HG03439 (cell line): Measurements from ENCODE around the gene MPP4.

Experiments used
- ATAC-seq: cut with Tn5 transposase; IDR thresholded peaks from one replicate; pipeline ENCODE4 v1.9.1; 2021; ENCODE audit warnings: mild to moderate bottlenecking, moderate library complexity; ENCODE audit not compliant: unreplicated experiment

Gene MPP4, protein sequence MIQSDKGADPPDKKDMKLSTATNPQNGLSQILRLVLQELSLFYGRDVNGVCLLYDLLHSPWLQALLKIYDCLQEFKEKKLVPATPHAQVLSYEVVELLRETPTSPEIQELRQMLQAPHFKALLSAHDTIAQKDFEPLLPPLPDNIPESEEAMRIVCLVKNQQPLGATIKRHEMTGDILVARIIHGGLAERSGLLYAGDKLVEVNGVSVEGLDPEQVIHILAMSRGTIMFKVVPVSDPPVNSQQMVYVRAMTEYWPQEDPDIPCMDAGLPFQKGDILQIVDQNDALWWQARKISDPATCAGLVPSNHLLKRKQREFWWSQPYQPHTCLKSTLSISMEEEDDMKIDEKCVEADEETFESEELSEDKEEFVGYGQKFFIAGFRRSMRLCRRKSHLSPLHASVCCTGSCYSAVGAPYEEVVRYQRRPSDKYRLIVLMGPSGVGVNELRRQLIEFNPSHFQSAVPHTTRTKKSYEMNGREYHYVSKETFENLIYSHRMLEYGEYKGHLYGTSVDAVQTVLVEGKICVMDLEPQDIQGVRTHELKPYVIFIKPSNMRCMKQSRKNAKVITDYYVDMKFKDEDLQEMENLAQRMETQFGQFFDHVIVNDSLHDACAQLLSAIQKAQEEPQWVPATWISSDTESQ

DNA sequence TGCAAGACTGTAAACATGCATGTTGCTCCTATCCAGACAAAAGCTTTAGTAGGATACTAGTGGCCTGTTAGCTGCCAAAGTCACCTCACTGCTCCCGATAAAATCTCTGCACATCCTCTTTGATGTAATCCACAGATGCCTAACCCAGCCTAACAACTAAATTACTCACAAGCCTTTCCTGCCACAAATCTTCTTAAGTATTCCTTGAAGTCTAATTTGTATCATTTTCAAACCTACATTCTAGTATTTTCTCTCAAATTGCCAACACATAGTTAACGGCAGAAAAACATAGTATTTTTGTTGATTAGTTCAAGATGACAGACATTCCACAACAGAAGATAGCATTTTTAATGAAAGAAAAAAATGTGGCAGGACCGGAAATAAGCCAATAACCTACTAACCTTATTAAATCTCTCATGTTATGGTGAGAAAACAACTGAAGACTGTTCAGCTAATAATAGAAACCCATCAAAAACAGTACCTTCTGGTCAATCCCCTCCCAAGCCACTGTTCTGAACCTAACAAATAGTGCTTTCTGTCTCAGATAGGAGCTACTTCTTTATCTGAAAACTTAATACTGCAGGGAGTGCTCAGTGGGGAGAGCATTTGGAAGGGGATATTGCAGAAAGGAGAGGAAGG is at the start of gene MPP4:
Gene MPP4, minus strand, starts transcription at position 57 of the 639 bp plus-strand sequence. CDS start 4,690 bp downstream, outside the sequence.
- ATAC-seq = no peak

DNA sequence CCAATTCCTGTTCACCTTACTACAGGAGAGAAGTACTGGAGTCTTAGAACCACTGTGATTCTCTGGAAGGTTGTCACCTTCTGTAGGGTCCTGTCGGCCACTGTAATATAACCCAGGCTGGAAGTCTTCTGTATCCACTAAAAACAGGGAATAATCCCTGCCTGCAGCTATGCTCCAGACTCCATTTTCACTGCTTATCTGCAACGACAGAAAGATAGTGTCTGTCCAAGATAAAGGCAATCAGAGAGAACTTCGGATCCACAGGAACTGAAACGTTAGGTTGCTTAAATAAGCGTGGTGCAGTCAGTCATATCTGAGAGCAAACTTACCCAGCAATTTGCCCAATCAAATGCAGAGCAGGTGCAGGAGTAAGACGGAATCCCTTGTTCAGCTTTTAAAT is 48.1 kb upstream of the MPP4 start:
- ATAC-seq = no peak

DNA sequence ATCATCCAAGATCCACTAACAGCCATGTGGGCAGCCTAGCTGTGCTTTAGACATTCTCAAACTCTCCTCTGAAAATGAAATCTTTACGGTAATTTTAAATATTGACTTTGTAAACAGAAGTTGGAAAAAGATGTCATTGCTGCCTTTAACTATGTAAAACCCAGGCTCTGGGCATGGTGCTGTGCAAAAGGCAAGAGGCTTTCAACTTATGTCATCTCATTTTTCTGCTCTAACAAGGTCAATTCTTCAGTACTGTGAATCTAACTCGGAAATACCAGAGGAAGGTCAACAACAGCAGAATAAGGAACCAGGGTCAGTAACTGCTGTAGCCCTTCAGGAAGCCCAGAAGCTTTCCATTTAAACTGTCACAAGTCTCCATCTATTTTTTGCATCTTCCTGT is 37.0 kb upstream of the MPP4 start:
- no peak for ATAC-seq

DNA sequence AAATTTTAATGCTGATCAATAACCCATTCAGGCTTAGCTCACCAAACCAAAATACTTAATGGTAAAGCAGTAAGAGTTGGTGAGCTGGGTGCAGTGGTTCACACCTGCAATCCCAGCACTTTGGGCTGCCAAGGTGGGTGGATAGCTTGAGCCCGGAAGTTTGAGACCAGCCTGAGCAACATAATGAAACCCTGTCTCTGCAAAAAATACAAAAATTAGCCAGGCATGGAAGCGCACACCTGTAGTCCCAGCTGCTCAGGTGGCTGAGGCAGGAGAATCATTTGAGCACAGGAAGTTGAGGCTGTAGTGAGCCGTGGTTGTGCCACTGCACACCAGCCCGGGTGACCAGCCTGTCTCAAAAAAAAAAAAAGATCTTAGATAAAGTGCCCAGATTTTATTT is 35.7 kb upstream of the MPP4 start:
- no peak for ATAC-seq

DNA sequence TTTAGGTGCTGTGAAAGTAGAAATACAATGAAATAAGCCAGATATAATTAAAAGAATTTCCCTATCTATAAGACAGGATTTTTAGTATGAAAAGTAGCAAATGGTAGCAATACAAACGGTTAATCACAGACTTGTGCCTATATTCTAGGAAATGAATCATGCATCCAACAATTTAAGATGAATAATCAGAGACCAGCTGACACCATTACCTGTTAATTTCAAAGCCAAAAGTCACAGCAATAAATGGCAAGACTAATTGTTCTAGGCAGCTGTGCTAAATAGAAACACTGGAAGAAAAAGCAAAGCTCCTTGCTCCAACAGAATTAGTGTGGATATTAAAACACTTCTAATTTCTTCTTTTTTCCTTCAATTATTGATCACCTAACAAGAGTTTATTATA is 35.1 kb upstream of the MPP4 start:
- ATAC-seq = no peak

DNA sequence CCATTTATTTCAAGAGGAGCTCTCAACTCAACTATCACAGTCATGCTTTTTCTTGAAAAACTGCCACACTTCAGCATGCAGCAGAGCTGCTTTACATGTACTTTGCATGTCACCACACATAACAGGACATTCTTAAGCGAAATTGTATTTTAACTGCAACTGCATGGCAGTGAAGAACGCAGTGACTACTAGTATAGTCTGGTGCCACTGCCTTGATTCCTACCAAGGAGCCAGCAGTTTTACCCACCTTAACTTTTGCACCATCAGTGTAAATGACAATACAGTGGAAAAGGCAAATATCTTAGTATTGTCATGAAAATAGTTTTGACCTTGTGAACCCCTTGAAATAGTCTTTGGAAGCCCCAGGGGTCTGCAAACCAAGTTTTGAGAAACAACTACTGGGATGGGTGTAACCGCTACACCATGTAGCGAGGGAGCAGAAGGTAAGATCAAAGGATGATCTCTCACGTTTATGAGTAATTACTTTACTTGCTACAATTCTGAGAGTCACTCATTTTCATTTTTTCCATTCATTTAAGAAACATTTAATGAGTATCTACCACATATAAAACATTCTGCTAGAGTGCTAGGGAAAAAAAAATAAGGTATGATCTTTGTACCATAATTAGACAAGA is 32.3 kb upstream of the MPP4 start:
- ATAC-seq = no peak

DNA sequence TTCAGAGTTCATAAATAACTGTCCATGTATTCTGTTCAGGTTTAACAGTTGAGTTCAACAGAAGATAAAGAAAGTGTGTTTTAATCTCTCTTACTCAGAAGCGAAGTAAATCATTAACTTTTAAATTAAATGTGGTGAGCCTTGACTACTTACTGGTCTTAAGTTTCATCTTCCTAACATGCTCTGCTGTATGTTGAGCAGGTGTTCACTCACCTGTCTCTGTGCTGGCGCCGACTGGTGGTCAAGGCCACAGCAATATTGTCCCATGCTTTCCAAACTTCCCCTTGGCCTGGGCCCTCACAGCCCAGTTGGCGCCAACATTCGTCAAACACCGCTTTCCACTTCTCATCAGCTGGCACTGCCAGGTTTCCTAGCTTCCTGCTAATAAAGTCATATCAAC is 17.0 kb upstream of the MPP4 start:
- ATAC-seq = no peak

DNA sequence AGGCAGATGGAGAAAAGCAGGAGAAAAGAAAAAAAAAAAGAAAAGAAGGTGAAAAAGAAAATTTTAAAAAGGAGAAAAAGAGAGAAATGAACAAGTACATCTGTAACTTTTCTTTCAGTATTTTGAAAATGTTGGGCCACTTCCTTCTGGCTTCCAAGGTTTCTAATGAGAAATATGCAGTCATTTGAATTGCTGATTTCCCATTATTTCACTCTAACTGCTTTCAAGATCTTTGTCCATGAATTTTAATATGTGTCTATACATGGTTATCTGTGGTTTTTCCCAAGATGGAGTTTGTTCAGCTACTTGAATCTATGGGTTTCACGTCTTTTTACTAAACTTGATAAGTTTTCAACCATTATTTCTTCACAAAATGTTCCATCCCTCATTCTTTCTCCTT is 14.3 kb upstream of the MPP4 start:
- no peak for ATAC-seq

DNA sequence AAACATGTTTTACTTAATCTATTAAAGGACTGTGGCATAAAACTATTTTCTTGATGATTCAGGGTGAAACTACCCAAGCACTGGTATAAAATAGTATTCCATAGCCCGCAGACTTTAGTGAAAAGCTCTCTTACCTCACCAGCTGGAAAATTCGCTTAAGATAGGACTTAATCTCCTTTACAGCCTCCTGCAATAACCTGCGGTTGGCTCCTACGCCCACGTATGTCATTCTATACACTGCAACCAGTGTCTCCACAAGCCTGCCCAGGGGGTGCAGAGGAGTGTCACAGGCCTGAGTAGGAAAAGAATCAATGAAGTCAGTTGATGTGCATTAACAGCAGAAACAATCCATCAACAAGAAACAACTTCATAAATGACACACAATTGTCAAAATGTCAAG is 11.3 kb upstream of the MPP4 start:
- ATAC-seq = no peak

DNA sequence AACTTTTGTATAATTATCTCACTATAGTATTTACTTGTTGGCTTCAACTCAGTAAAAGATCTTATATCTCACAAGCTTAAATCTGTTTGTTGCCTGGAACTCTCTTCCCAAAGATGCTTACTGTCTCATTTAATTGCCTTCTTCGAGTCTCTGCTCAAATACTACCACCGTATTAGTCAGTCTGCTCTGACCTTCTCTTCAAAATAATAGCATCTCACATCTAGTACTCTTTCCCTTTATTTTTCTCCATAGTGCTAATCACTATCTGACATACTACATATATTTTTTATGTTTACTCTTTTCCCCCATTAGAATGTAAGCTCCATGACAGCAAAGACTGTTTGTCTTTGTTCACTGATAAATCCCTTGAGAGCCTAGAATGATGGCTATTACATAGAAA is 10.6 kb upstream of the MPP4 start:
- ATAC-seq = no peak

DNA sequence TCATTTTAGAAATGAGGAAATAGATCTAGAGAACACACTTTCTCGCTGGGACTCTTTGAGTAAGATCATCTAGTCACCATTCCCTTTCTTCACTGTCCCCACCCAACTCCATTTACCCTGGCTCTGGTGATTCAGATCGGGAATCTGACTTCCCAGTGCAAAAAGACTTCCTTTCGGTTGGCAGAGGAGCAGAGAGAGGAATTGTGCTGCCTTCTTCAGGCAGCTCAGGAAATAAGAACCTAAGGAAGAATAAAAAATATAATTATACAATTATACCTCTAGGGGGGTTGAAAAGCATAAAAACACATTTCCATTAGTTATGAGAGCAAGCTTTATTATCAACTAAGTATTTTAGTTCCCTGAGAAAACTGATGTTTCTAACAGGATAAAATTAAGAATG is 9.3 kb upstream of the MPP4 start:
- no peak for ATAC-seq

DNA sequence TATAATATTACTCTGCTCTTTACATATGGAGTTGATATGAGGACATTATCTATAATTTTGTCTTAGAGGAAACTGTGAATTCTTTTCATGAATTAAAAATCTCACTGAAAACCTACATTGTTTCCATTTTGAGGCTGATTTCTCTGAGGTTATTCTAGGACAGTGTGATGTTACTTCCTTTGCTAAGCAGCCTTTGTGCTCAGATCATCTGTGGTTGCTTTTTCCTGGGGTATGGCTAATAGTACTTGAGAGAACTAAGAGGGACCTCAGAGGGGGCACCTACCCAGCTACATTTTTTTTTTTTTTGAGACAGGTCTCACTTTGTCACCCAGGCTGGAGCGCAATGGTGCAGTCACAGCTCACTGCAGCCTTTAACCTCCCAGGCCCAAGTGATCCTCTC is 8.7 kb upstream of the MPP4 start:
- ATAC-seq = no peak

DNA sequence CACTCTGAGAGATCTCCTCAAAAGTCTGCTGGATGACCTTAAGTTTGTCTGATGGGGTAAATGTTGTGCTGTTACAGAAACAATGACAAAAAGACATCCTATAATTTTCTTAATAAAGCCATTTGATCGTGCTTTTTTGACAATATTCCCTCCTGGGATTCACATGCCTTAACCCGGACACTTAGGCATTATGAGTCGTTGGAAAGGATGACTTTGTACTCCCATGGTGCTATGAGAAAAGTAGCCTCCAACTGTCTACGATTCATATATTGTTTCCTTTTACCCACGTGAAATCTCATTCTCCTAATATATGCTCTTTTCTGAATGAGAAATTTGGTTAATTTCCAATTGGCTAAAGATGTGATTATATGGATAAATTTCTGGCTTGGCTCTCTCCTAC is 6.1 kb upstream of the MPP4 start:
- no peak for ATAC-seq

DNA sequence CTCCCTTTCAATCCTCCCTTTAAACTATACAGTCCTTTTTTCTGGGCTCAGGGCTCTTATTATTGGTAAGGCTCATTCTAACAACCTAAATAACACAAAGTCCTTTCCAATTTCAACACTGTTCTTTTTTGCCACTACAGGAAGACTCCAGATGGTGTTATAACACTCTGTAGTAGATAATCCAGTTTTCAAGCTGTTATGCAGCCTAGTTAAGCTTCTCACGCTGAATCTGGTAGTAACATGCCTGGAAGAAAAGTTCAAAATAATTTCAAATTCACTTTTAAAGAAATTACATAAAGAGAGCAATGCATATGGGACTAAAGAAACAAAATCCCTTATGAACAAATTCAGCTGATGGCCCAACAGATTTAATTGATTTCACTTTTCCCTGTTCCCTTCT is 3.2 kb upstream of the MPP4 start:
- no peak for ATAC-seq

DNA sequence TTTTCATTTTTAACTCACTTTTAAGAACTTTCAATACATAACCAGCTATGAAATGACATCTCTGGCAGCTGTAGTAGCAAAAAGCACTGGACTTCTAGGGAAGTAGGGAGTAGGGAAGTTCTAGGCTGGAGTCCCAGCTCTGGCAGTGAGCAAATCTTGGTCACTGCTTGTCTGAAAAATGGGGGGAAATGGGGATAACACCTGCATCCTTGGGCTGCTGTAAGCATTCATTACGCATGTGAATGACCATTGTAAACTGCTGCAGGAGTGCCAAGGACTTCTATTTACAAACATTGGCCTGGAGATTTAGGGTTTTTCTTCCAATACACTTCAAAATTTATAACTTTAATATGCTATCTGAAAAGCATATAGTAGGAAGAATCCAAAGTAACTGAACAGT is 972 bp upstream of the MPP4 start:
- ATAC-seq = no peak

DNA sequence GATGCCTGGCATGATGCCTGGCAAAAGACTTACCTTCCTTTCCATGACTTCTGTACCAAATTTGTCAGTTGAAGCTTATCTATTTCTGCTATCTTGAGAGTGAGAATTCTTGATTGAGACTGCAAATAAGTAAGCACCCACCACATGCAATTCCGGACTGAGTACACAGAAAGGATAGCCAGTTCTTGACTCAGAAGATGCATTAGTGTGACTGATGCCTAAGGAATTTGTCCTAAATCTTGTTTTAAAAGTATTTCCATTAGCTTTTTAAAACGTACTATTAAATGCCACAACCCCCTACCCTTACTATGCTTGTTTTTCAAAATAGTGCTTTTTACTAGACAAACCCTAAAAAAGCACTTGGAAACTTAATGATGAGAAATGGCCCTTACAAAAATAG is 545 bp downstream of the MPP4 start:
- ATAC-seq = no peak

DNA sequence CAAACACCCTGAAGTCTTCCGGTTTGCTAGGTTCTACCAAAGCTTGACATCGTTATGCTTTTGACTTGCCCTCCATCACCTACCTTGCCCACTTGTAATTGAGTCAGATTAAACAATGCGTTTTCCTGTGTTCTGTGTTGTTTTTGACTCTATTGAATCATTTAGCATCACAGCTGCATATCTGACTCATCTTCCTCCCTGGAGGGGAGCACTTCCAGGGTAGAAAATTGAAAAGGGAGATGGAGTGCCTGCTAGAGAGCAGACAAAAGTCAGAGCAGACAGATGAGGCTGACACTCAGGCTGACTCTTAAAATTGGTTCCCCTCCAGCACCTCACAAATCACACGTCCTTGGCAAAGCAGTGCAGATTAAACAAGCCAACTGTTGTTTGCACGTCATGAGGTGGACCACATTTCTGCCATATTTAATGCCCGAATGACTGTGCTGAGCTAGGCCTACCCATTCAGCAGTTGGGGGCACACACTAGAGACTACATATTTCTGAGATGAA is 2.2 kb downstream of the MPP4 start:
- no peak for ATAC-seq

DNA sequence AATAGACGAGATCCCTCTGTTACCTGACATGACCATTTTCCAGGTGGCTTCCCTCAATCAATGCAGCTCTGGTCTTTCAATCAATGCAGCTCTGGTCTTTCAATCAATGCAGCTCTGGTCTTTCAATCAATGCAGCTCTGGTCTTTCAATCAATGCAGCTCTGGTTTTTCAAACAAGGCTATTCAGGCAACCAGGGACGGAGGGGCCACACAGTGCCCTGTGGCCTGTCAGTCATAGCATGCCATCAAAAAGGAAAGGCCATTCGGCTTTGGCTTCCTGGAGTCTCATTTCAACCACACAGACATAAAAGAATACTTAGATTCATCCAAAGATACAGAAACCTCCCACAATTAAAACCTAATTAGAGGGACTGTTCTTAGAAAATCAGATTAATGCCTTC is 13.3 kb downstream of the MPP4 start:
- ATAC-seq = no peak

DNA sequence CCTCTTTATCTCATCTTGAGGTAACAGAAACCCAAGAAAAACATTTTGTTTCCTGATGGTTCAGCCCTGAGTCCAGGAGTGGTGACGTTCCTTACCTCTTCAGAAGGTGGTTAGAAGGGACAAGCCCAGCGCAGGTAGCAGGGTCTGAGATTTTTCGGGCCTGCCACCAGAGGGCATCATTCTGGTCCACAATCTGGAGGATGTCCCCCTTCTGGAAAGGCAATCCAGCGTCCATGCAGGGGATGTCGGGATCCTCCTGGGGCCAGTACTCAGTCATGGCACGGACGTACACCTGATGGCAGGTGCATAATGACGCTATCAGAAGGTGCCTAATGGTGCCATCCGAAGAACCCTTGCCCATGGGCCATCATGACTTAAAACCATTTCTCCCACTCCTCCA is 17.7 kb downstream of the MPP4 start:
- no peak for ATAC-seq

DNA sequence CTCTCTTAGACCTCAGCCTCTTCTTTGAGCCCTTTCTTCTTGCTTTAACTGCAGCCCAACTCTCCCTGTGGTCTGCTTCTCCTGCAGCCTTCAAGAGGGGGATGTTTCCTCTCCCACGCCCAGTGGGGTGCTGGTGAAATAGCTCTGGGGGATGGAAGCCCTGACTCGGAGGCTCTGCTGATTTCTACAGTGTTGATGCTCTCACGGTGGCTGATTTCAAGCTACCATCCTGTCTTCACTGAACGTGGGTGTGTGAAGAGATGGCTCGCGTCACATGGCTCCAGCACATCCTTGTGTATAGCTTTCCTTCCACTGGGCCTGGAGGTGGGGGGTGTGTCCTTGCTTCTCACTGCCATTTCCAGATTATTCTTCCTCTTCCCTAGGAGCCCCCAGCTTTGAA is 20.0 kb downstream of the MPP4 start:
- ATAC-seq = no peak

DNA sequence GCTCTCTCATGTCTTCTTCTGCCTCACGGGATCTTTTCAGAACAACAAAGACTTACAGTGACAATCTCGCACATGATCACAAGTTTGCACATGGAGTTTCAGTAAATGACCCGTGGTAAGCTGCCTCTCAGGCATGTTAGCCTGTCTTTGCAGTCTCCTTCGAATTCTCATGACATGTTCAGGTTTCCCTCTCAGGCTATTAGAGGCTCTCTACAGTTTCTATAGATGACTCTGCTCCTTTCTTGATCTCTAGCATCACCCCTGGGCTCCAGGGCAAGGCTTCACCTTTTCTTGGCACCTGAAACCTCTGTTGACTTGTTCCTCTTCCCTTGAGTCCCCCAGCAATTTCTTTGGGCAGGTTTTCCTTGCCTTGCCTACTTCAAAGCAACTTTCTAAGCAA is 23.0 kb downstream of the MPP4 start:
- ATAC-seq = no peak

DNA sequence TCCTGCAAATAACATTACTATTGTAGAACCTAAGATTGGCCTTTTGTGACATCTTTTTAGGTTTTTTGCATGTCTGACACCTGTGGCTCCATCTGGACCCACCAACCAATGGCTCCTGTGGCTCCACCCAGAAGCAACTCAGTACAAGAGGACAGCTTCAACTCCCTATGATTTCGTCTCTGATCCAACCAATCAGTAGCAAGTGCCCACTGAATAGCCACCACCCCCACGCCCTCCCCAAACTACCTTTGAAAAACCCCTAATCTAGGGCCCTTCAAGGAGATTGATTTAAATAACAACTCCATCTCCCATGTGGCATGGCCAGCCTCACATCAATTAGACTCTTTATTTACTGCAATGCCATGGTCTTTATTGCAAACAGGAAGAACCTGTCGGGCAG is 23.6 kb downstream of the MPP4 start:
- no peak for ATAC-seq
